Stimulated activated naive B cell treated with anti-CD40 and anti-IgM and Interleukin-4, amounts not matched to agents 10 μg/mL and 1 μg/mL and 100 μg/mL, for 72 hours (primary cell): ENCODE data around the gene PODXL.
A peak's percentile ranks its signal among the peaks of the same experiment; 100 is the strongest.

Source experiments
- ATAC-seq, 2 donors: fragments of 150-1000 bp; cut with Tn5 transposase; replicated peaks; 2 replicates each; pipeline ENCODE4 v1.10.0; 2021; ENCODE audit warnings: moderate library complexity in 1 of 2
- DNase-seq: peaks from one replicate; pipeline ENCODE4 v3.0.0; 2021
- H3K27ac Mint-ChIP-seq: one replicate; pipeline ENCODE4 v1.8.0; 2022; ENCODE audit warnings: mild to moderate bottlenecking, mixed read lengths
- H3K27me3 Mint-ChIP-seq, 2 donors: one replicate each; pipeline ENCODE4 v1.8.0; 2022; ENCODE audit warnings: mixed read lengths in 2 of 2
- H3K36me3 Mint-ChIP-seq, 2 donors: one replicate each; pipeline ENCODE4 v1.8.0; 2022; ENCODE audit warnings: mixed read lengths in 2 of 2, mild to moderate bottlenecking in 1 of 2
- H3K4me1 Mint-ChIP-seq, 2 donors: one replicate each; pipeline ENCODE4 v1.8.0; 2022; ENCODE audit warnings: mixed read lengths in 2 of 2, mild to moderate bottlenecking in 1 of 2
- H3K4me3 Mint-ChIP-seq, 2 donors: one replicate each; pipeline ENCODE4 v1.8.0; 2022; ENCODE audit warnings: mild to moderate bottlenecking in 2 of 2, mixed read lengths in 2 of 2, moderate library complexity in 1 of 2
- H3K9me3 Mint-ChIP-seq, 2 donors: one replicate each; pipeline ENCODE4 v1.8.0; 2022; ENCODE audit warnings: mixed read lengths in 2 of 2, mild to moderate bottlenecking in 1 of 2

PODXL gene

DNA sequence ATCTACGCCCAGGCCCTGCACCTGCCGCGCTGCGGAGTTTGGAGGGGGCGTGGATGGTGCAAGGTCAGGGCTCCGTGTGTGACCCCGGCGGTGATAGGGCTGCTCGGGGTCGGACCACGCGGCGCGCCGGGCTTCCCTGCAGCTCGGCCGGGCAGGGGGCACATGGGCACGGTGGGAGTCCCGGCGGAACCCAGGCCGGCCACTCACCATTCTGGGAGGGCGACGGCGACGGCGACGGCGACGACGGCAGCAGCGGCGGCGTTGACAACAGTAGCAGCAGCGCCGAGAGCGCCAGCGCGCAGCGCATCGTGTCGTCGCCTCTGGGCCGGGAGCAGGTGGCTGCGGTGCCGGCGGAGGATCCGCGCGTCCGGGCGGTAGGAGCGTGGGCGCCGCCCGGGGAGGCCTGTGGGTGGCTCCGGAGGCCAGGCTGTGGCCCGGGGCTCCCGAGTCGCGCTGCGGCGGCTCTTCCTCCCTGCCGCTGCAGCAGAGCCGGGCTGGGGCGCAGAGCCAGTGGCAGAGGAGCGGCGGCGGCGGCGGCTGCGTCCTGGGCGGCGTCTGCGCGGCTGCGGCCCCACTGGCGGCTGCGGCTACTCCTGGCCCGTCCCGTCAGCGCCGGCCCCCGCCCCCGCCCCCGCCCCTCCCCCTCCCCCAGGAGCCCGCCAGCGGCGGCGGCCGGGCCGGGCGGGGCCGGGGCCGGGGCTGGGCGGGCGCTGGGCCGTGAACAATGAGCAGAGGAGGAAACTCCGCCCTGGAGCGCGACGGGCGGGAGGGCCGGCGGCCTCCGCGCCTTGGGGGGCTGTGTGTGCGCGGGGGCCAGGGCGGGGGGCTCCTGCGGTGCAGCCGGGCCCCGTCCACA lies at the start of gene PODXL:
Gene PODXL, minus strand, starts transcription at position 576 of the 856 bp plus-strand sequence. Its CDS starts 269 bp downstream, at position 307.
- peaks cover 20 to 35% of the 10 kb centered on the region in 2 donors for H3K27me3 Mint-ChIP-seq
- ATAC-seq: peak; percentile 81 to 83
- DNase-seq: peak; percentile 46
- H3K27ac Mint-ChIP-seq: peak within 1 kb of the TSS; percentile 39
- no peaks in the 10 kb centered on the region for H3K36me3 Mint-ChIP-seq
- peaks cover 10 to 26% of the 10 kb centered on the region in 2 donors for H3K4me1 Mint-ChIP-seq
- no peaks in the 10 kb centered on the region for H3K9me3 Mint-ChIP-seq
- H3K4me3 Mint-ChIP-seq: peak within 1 kb of the TSS; percentile 87

- ATAC-seq: no peak
Measured at GRCh38 chr7:131605280-131605878, 49.0 kb upstream of the PODXL start.

DNA sequence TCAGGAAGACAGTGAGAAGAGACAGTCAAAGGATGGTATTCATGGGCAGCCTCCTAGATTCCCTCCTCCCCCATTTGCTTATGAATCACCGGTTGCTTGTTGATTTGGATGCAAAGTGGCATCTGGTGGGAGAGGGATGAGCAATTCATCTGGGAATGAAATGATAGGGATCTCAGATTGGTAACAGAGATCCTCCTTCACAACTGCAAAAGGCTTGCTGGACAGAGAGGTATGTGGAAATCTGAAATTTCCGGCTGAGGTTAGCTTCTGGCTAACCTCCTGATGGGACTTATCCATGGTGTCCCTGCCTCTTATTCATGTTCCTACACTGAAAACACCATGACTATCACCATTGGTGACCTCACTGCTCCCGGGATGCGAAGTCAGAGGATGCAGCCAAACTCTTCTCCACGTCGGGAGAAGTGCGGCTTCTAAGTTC lies 48.4 kb upstream of the PODXL start:
- Mint-ChIP-seq H3K36me3 (no peaks in the 10 kb centered on the region), H3K27me3 (peaks cover 33 to 40% of the 10 kb centered on the region in 2 donors), H3K4me3 (no peak overlapping the region), H3K27ac (no peak overlapping the region), H3K4me1 (no peaks in the 10 kb centered on the region), H3K9me3 (no peaks in the 10 kb centered on the region)
- DNase-seq (no peak), ATAC-seq (no peak)

More at GRCh38 chr7:131605280-131605878, 49.0 kb upstream of the PODXL start:
- DNase-seq: no peak
- Mint-ChIP-seq H3K4me3 (no peak overlapping the region), H3K27ac (no peak overlapping the region), H3K27me3 (peaks cover 33 to 40% of the 10 kb centered on the region in 2 donors), H3K36me3 (no peaks in the 10 kb centered on the region), H3K9me3 (no peaks in the 10 kb centered on the region), H3K4me1 (no peaks in the 10 kb centered on the region)

- H3K27ac Mint-ChIP-seq: no peak overlapping the region
- DNase-seq: no peak
- no peaks in the 10 kb centered on the region for H3K36me3 Mint-ChIP-seq
- ATAC-seq: no peak
- no peak overlapping the region for H3K4me3 Mint-ChIP-seq
- H3K4me1 Mint-ChIP-seq: no peaks in the 10 kb centered on the region
- H3K9me3 Mint-ChIP-seq: no peaks in the 10 kb centered on the region
- H3K27me3 Mint-ChIP-seq: peaks cover 33 to 40% of the 10 kb centered on the region in 2 donors
Measured at GRCh38 chr7:131603932-131604331, 47.5 kb upstream of the PODXL start.

DNA sequence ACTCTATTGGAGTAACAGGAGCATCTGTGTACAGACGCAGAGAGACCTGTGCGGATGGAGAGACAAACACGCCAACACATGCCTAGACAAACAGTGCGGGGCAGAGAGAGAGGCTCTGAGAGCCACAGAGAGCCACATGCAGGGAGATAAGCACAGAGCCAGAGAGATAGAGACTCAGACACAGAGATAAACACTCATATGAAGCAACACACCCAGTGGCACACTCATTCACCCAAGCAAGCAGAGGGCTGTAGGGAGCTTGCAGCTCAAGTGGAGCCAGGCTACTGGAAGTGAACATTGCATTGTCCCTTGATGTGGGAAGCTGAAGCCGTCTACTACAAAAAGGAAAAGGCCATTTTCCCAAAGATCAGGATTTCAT lies 46.6 kb upstream of the PODXL start:
- DNase-seq (no peak), ATAC-seq (no peak)
- no peaks in the 10 kb centered on the region for H3K4me1 Mint-ChIP-seq
- no peaks in the 10 kb centered on the region for H3K9me3 Mint-ChIP-seq
- H3K36me3 Mint-ChIP-seq: no peaks in the 10 kb centered on the region
- H3K27me3 Mint-ChIP-seq: peaks cover 30 to 38% of the 10 kb centered on the region in 2 donors
- H3K4me3 Mint-ChIP-seq: no peak overlapping the region
- H3K27ac Mint-ChIP-seq: no peak overlapping the region

GRCh38 chr7:131602304-131602993 lies 46.0 kb upstream of the PODXL start:
- Mint-ChIP-seq H3K4me1 (no peaks in the 10 kb centered on the region), H3K9me3 (no peaks in the 10 kb centered on the region), H3K4me3 (no peak overlapping the region), H3K27ac (no peak overlapping the region), H3K27me3 (peaks cover 24 to 32% of the 10 kb centered on the region in 2 donors), H3K36me3 (no peaks in the 10 kb centered on the region)
- DNase-seq: no peak
- no peak for ATAC-seq

DNA sequence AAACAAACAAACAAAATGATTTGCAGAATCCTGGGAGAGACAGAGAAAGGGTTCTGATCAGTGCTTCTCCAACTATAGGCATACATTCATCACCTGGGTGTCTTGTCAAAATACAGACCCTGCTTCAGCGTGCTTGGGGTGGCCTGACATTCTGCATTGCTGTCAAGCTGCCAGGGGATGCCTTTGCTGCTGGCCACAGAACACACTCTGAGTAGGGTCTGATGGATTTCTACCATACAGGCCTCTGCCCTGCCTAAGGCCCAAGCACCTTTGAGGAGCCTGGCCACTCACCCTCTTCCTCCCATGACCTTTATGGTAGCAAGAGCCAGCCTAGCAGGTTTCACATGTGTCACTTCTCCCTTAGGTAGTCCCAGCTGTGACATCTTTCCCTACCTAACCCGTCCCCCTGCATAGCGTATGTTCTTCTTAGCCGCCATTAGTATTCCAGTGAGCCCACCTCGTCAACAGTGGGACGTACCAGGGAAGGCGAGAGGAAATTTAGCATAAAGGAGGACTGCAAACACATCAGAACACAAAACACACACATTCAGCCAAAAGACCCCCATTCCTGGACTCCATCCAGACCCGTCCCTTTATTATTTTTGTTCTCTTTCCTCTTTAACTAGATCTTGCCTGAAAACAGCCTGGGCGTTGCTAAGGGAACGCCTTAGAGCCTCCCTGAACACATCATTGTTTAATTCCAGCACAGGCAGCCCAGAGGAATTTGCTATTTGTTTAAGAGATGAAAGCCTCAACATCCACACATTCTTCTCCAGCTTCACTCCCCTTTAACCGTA lies 43.9 kb upstream of the PODXL start:
- no peaks in the 10 kb centered on the region for H3K4me1 Mint-ChIP-seq
- ATAC-seq: no peak
- DNase-seq: no peak
- peaks cover 13 to 20% of the 10 kb centered on the region in 2 donors for H3K27me3 Mint-ChIP-seq
- no peak overlapping the region for H3K27ac Mint-ChIP-seq
- H3K4me3 Mint-ChIP-seq: no peak overlapping the region
- no peaks in the 10 kb centered on the region for H3K36me3 Mint-ChIP-seq
- H3K9me3 Mint-ChIP-seq: no peaks in the 10 kb centered on the region

DNA sequence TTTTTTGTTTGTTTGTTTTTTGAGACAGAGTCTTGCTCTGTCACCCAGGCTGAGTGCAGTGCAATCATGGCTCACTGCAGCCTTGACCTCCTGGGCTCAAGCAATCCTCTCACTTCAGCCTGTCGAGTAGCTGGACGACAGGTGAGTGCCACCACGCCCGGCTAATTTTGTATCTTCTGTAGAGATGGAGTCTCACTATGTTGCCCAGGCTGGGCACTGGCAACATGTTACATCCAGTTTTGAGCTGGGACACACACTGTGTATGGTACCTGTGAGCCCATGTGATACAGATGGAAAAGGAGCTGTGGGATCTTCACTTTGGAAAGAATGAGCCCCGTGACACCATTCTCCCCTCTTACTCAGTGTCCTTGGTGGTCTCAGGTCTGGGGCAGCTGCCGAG lies 40.4 kb upstream of the PODXL start:
- Mint-ChIP-seq H3K27ac (no peak overlapping the region), H3K4me3 (no peak overlapping the region), H3K4me1 (no peaks in the 10 kb centered on the region), H3K36me3 (no peaks in the 10 kb centered on the region), H3K9me3 (no peaks in the 10 kb centered on the region), H3K27me3 (peaks cover 12 to 20% of the 10 kb centered on the region in 2 donors)
- DNase-seq (no peak), ATAC-seq (no peak)

DNA sequence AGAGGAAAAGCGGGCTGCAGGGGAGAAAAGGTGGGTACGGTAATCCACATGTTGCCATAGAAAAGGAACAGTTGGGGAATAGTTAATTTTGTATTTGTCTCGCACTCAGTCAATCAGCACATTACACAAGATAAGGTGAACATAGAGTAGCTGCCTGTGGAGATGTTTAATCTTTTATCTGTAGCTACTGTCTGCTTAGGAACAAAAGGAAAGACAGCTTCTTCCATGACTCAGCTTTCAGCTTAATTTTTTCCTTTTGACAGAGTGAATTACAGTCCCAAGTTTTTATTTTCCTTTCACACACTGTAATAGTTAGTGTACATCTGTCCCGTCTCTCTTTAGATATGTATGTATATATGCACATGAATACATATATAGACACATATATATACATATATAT lies 39.3 kb upstream of the PODXL start:
- Mint-ChIP-seq H3K4me3 (no peak overlapping the region), H3K9me3 (no peaks in the 10 kb centered on the region), H3K4me1 (no peaks in the 10 kb centered on the region), H3K36me3 (no peaks in the 10 kb centered on the region), H3K27me3 (peaks cover 13 to 29% of the 10 kb centered on the region in 2 donors), H3K27ac (no peak overlapping the region)
- ATAC-seq: no peak
- DNase-seq: no peak

- no peaks in the 10 kb centered on the region for H3K9me3 Mint-ChIP-seq
- H3K4me1 Mint-ChIP-seq: peaks cover 0 to 5% of the 10 kb centered on the region in 2 donors
- no peak overlapping the region for H3K4me3 Mint-ChIP-seq
- ATAC-seq (no peak), DNase-seq (no peak)
- H3K27me3 Mint-ChIP-seq: peaks cover 13 to 30% of the 10 kb centered on the region in 2 donors
- H3K36me3 Mint-ChIP-seq: no peaks in the 10 kb centered on the region
- H3K27ac Mint-ChIP-seq: no peak overlapping the region
Measured at GRCh38 chr7:131591687-131592319, 35.4 kb upstream of the PODXL start.

DNA sequence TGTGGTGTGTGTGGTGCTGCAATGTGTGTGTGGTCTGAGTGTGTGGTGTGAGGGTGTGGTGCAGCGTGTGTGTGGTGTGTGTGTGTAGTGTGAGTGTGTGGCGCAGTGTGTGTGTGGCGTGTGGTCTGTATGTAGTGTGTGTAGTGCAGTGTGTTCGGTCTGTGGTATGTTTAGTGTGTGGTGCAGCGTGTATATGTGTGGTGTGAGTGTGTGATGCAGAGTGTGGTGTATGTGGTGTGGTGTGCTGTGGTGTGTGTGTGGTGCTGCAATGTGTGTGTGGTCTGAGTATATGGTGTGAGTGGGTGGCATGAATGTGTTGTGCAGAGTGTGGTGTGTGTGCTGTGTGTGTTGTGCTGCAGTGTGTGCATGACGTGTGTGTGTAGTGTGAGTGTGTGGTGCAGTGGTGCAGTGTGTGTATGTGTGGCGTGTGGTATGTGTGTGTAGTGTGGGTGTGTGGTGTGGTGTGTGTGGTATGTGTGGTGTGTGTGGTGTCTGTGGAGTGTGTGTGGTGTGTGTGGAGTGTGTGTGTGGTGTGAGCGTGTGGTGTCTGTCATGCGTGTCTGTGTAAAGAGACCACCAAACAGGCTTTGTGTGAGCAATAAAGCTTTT lies 31.0 kb upstream of the PODXL start:
- Mint-ChIP-seq H3K36me3 (no peaks in the 10 kb centered on the region), H3K27me3 (peaks cover 9 to 30% of the 10 kb centered on the region in 2 donors), H3K9me3 (no peaks in the 10 kb centered on the region), H3K4me3 (no peak overlapping the region), H3K27ac (no peak overlapping the region), H3K4me1 (peaks cover 0 to 5% of the 10 kb centered on the region in 2 donors)
- no peak for ATAC-seq
- DNase-seq: no peak

DNA sequence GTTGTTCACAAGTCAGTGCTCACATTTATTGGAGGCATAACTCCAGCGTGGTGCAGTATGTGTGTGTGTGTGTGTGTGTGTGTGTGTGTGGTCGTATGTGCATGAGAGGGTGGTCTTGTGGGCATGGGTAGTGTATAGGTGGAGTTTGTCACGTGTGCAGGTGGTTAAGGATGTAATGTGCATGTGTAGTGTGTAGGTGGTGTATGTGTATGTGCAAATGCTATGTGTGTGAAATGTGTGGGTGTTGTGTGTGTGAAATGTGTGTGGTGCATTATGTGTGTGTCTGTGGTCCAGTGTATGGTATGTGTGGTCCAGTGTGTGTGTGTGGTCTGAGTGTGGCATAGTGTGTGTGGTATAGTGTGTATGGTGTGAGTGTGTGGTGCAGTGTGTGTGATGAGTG lies 30.3 kb upstream of the PODXL start:
- Mint-ChIP-seq H3K4me3 (no peak overlapping the region), H3K36me3 (no peaks in the 10 kb centered on the region), H3K27ac (no peak overlapping the region), H3K4me1 (peaks cover 0 to 5% of the 10 kb centered on the region in 2 donors), H3K27me3 (peaks cover 9 to 27% of the 10 kb centered on the region in 2 donors), H3K9me3 (no peaks in the 10 kb centered on the region)
- ATAC-seq: no peak
- no peak for DNase-seq

- DNase-seq (no peak), ATAC-seq (no peak)
- no peaks in the 10 kb centered on the region for H3K9me3 Mint-ChIP-seq
- peaks cover 5 to 22% of the 10 kb centered on the region in 2 donors for H3K27me3 Mint-ChIP-seq
- H3K36me3 Mint-ChIP-seq: no peaks in the 10 kb centered on the region
- H3K4me1 Mint-ChIP-seq: peaks cover 0 to 5% of the 10 kb centered on the region in 2 donors
- no peak overlapping the region for H3K4me3 Mint-ChIP-seq
- H3K27ac Mint-ChIP-seq: no peak overlapping the region
Measured at GRCh38 chr7:131586259-131586658, 29.8 kb upstream of the PODXL start.
